ENCODE data around the gene PGPEP1.
"Not testable (repeated sequence)": the region's sequence is repeated elsewhere in the genome, so short reads cannot be mapped to it uniquely, and the experiment has no call there.

The PGPEP1 gene

DNA sequence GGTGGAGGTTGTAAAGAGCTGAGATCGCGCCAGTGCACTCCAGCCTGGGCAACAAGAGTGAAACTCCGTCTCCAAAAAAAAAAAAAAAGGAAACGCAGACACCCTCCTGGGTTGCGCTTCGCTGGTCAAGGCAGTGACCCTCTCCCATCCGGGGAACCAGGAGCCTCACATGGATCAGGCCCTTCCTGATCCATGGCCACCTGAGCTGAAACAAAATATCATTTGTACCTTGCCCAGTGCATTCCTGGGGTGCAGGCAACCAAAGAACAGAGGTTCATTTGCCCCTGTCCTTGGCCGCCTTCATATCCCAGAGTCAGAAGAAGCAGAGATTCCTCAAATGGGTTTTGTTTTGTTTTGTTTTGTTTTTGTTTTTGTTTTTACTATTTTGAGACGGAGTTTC, 9.5 kb upstream of the PGPEP1 start:
- DNase-seq, result no peak

DNA sequence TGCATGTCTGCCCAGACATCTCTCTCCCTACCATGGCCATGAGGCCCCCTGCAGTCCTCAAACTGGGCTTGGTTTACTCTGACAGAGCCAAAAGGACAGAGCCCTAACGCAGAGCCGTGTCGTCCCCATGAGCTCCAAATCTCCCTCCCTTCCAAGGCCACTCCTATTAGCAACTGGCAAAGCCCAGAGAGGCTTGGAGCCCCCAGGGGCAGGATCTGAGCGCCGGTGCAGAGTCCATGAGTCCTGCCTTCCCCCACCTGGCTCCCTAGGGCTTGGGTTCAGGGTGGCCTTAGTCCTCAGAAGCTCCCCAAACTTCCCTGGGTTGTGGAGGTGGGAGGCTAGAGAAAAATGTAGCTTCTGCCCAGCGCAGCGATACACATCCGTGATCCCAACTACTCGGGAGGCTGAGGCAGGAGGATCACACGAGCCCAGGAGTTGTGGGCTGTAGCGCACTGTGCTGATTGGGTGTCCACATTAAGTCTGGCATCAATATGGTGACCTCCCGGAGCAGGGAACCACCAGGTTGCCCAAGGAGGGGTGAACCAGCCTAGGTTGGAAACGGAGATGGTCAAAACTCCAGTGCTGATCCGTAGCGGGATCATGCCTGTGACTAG, 7.4 kb upstream of the PGPEP1 start:
- DNase-seq, result no peak

- DNase-seq, result no peak
Observed at GRCh38 chr19:18333680-18334079, 6.7 kb upstream of the PGPEP1 start.

- DNase-seq, result no peak
Observed at GRCh38 chr19:18336121-18336520, 4.3 kb upstream of the PGPEP1 start.

DNA sequence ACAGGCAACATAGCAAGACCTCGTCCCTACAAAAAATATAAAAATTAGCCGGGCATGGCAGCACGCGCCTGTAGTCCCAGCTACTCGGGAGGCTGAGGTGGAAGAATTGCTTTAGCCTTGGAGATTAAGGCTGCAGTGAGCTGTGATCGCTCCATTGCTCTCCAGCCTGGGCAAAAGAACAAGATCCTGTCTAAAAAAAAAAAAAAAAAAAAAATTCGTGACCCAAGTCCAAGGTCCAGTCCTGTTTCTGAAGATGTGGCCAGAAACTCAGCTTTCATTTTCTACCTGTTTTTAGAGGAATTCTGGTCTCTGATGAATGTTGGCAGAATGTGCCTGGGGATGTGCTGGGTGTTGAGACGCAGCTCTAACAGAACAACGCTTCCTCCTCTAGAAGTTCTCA, 1.9 kb upstream of the PGPEP1 start:
- no peak for DNase-seq

GRCh38 chr19:18339723-18340122, 675 bp upstream of the PGPEP1 start:
- no peak for DNase-seq

DNA sequence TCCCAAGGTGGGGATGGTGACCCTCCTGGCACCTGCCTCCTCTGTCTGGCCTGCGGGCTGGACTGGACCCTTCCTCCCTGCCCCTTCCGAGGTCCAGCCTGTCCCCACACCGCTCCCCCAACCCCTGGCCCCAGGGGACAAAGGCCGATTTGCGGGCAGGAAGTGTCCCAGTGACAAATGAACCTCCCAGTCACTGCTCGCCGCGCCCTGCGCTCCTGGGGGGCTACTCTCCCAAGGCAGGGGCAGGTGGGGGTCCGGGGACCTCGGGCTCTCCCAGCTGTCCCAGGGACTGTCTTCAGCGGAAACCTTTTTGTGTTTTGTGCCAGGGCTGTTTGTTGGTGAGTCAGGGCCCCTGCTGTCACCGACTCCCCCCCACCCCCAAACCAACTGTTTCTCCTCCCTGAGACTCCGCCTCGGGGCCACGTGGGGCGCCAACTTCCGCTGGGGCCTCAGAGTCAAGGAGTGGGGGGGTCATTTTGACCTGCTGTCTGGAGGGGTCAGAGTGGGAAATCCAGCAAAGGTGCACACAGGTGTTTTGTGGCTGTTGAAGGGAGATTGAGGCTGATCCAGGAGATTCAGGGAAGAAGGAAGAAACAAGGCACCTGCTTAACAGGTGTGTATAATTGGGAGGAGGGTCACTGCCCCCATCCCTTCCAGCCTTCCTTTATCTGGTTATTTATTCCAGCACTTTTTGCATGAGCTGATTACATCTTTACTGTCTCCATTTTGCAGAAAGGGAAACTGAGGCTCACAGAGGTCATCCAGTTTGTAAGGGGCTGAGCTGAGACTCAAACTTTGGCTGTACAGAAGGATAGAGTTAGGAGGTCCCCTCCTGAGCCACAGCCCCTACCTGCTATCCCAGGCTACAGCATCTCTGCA, 831 bp downstream of the PGPEP1 start:
- peak in 39 of 51 donors; percentile 2 to 74 (median 33) for DNase-seq

GRCh38 chr19:18342090-18342632, 1.8 kb downstream of the PGPEP1 start:
- DNase-seq, result no peak

- DNase-seq, result no peak
Observed at GRCh38 chr19:18344582-18344950, 4.2 kb downstream of the PGPEP1 start.

DNA sequence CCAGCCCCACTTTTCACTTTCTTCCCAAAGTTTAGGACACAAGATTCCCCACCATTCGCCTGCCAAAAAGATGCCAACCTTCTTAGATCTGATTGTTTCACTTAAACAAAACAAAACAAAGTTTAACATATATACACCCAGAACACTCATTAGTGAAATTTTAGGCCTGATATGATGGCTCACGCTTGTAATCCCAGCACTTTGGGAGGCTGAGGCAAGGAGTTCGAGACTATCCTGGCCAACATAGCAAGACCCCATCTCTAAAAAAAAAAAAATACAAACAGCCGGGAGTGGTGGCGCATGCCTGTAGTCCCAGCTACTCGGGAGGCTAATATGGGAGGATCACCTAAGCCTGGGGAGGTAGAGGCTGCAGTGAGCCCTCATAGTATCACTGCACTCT, 4.9 kb downstream of the PGPEP1 start:
- no peak for DNase-seq

GRCh38 chr19:18346091-18346490, 5.7 kb downstream of the PGPEP1 start:
- DNase-seq, result no peak

GRCh38 chr19:18348171-18348570, 7.8 kb downstream of the PGPEP1 start:
- DNase-seq, result no peak

- not testable (repeated sequence) for DNase-seq
Observed at GRCh38 chr19:18348818-18349339, 8.5 kb downstream of the PGPEP1 start.

DNA sequence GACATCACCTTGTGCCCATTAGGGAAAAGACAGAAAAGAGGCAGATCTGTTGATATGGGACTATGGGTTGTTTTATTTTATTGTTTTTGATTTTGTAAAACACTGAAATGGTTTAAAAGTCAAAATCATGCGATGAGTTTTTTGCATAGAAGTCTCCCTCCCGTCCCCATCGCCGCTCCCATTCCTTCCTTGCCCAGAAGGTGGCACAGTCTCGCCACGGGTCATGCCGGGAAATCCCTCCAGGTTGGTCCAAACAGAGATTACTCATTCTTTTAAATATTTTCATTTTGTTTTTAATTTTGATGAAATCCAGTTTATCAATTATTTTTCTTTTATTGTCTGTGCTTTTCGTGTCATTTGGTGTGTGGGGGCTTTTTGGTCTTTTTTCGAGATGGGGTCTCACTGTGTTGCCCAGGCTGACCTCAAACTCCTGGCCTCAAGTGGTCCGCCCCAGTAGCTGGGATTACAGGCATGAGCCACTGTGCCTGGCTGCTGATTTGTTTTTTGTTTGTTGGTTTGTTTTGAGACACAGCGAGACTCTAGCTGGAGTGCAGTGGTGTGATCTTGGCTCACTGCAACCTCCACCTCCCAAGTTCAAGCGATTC, 9.2 kb downstream of the PGPEP1 start:
- DNase-seq, result peak in 11 of 51 donors; percentile 2 to 32 (median 6)

GRCh38 chr19:18350490-18350889, 10.1 kb downstream of the PGPEP1 start:
- DNase-seq, result no peak

GRCh38 chr19:18351544-18351943, 11.1 kb downstream of the PGPEP1 start:
- DNase-seq, result no peak

DNA sequence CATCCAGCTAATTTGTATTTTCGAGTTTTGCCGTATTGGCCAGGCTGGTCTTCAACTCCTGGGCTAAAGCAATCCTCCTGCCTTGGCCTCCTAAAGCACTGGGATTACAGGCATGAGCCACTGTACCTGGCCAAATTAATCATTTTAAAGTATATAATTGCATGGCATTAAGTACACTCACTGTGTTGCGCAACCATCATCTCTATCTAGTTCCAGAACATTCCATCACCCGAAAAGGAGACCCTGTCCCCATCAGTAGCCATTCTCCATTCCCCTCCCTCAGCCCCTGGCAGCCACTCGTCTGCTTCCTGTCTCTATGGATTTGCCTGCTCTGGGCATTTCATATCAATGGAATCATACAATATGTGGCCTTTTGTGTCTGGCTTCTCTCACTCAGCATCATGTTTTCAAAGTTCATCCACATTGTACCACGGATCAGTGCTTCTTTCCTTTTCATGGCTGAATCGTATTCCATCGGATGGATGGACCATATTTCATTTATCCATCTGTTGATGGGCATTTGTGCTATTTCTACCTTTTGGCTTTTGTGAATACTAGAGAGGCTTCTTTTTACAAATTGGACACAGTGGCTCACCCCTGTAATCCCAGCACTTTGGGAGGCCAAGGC, 13.1 kb downstream of the PGPEP1 start:
- DNase-seq, result no peak

GRCh38 chr19:18354743-18355142, 14.3 kb downstream of the PGPEP1 start:
- not testable (repeated sequence) for DNase-seq

DNA sequence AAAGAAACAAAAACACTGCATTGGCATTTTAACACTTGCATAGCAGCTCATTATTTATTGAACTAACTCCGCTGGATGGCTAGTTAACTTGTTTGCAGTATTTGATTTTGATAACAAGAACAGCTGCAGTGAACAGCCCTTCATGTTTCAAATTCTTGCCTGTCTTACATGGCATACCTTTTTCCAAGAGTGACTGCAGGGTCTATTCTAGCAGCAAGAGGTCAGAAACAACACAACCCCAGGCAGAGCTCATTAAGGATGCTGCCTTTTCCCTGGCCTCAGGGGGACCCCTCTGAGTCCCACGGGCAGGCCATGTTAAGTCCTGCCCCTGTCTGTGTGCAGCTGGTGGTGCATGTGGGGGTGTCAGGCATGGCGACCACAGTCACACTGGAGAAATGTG, 16.6 kb downstream of the PGPEP1 start:
- no peak for DNase-seq

- DNase-seq, result no peak
Observed at GRCh38 chr19:18361646-18362045, 21.2 kb downstream of the PGPEP1 start.

GRCh38 chr19:18362934-18363542, 22.6 kb downstream of the PGPEP1 start:
- no peak for DNase-seq
